ENCODE results near the gene EDDM3A. TPM values are rescaled to one million over a fixed set of nuclear protein-coding genes. Genes with fewer than 3 reads are reported as not detected.

Gene EDDM3A
- total RNA-seq (2014; rRNA removed; shearing (Covaris generic)) = not detected in 2 replicates
- not detected in 2 replicates for polyA plus RNA-seq (2016; fragmentation: Nextera tagmentation; extraction: Ambion mirVana)

- 43 to 46% methylated on average over 6 of the region's 6 CpGs for WGBS, 2 experiments (ENCODE audit: low coverage in 1 of 2, low lambda C conversion rate in 2 of 2, missing lambda C conversion rate in 2 of 2)
- no peaks in the 10 kb centered on the region for H3K36me3 ChIP-seq (ENCODE audit: low read depth)
- H3K9me3 ChIP-seq (ENCODE audit: low read depth) = no peaks in the 10 kb centered on the region
- no peaks in the 10 kb centered on the region for H3K4me1 ChIP-seq (ENCODE audit: insufficient read depth)
- H3K27ac ChIP-seq = no peak within 1 kb of the TSS
- no peak within 1 kb of the TSS for H3K4me3 ChIP-seq
- H3K9me2 ChIP-seq (ENCODE audit: insufficient read depth) = no peaks in the 10 kb centered on the region
- no peaks in the 10 kb centered on the region for H3K27me3 ChIP-seq (replicated peaks; ENCODE audit: insufficient read depth)
- H4K20me1 ChIP-seq (ENCODE audit: insufficient read depth) = no peaks in the 10 kb centered on the region
- no peak for TF ChIP-seq EZH2 (IDR thresholded peaks at IDR 0.05; ENCODE audit: insufficient read depth, poor library complexity, severe bottlenecking)
- TF ChIP-seq EZH2phosphoT487 (IDR thresholded peaks at IDR 0.05; ENCODE audit: insufficient read depth, low read depth) = no peak
- H3K9ac ChIP-seq = no peak within 1 kb of the TSS
- in situ Hi-C loops (cut with MboI) = no loop called here
- H3F3A ChIP-seq (ENCODE audit: insufficient read depth) = no peaks in the 10 kb centered on the region
- no peak within 1 kb of the TSS for H3K4me2 ChIP-seq (ENCODE audit: unreplicated experiment)
- no peaks in the 10 kb centered on the region for H3K79me2 ChIP-seq (ENCODE audit: insufficient read depth)
- H2AFZ ChIP-seq = no peak within 1 kb of the TSS
- DNase-seq = no peak
Observed at GRCh38 chr14:20745571-20746358, at the start of gene EDDM3A. EDDM3A (plus strand) TSS chr14:20745887; CDS start chr14:20747581, 1,694 bp downstream.

GRCh38 chr14:20696764-20697163, 48.9 kb upstream of the EDDM3A start:
- Histone ChIP-seq H3K9me2 (ENCODE audit: insufficient read depth) (no peaks in the 10 kb centered on the region), H3F3A (ENCODE audit: insufficient read depth) (0 out of 2 replicates have a peak, but pooled peaks cover under 1% of the 10 kb centered on the region), H3K4me2 (ENCODE audit: unreplicated experiment) (no peak overlapping the region), H4K20me1 (ENCODE audit: insufficient read depth) (no peaks in the 10 kb centered on the region), H3K36me3 (ENCODE audit: low read depth) (no peaks in the 10 kb centered on the region), H2AFZ (no peak overlapping the region), H3K27ac (no peak overlapping the region), H3K79me2 (ENCODE audit: insufficient read depth) (no peaks in the 10 kb centered on the region), H3K4me3 (no peak overlapping the region), H3K27me3 (replicated peaks; ENCODE audit: insufficient read depth) (no peaks in the 10 kb centered on the region), H3K9ac (no peak overlapping the region), H3K4me1 (ENCODE audit: insufficient read depth) (peaks cover 4% of the 10 kb centered on the region), H3K9me3 (ENCODE audit: low read depth) (no peaks in the 10 kb centered on the region)
- WGBS, 2 experiments (ENCODE audit: low coverage in 1 of 2, low lambda C conversion rate in 2 of 2, missing lambda C conversion rate in 2 of 2) = 84 to 87% methylated on average over 5 of the region's 5 CpGs
- TF ChIP-seq EZH2phosphoT487 (IDR thresholded peaks at IDR 0.05; ENCODE audit: insufficient read depth, low read depth) (no peak), EZH2 (IDR thresholded peaks at IDR 0.05; ENCODE audit: insufficient read depth, poor library complexity, severe bottlenecking) (no peak)
- no peak for DNase-seq
- in situ Hi-C loops (cut with MboI) = loop anchor here (10.0 kb wide), 2 partner anchors 278 to 372 kb away; no protein-coding TSS in a partner anchor

GRCh38 chr14:20697273-20698017, 48.2 kb upstream of the EDDM3A start:
- Histone ChIP-seq H3K79me2 (ENCODE audit: insufficient read depth) (no peaks in the 10 kb centered on the region), H3K9me3 (ENCODE audit: low read depth) (no peaks in the 10 kb centered on the region), H3K27me3 (replicated peaks; ENCODE audit: insufficient read depth) (no peaks in the 10 kb centered on the region), H3K4me3 (no peak overlapping the region), H3K4me2 (ENCODE audit: unreplicated experiment) (peak overlapping the region; percentile 49), H2AFZ (peak overlapping the region; percentile 44; the same call in 1 of the 2 replicates), H3F3A (ENCODE audit: insufficient read depth) (no peaks in the 10 kb centered on the region), H3K4me1 (ENCODE audit: insufficient read depth) (peaks cover 4% of the 10 kb centered on the region), H4K20me1 (ENCODE audit: insufficient read depth) (no peaks in the 10 kb centered on the region), H3K36me3 (ENCODE audit: low read depth) (no peaks in the 10 kb centered on the region), H3K9me2 (ENCODE audit: insufficient read depth) (no peaks in the 10 kb centered on the region), H3K27ac (no peak overlapping the region), H3K9ac (peak overlapping the region; percentile 13; the same call in 1 of the 2 replicates)
- DNase-seq = peak; percentile 86
- in situ Hi-C loops (cut with MboI) = loop anchor here (10.0 kb wide), 2 partner anchors 277 to 373 kb away; no protein-coding TSS in a partner anchor
- TF ChIP-seq EZH2phosphoT487 (IDR thresholded peaks at IDR 0.05; ENCODE audit: insufficient read depth, low read depth) = no peak
- TF ChIP-seq EZH2 (IDR thresholded peaks at IDR 0.05; ENCODE audit: insufficient read depth, poor library complexity, severe bottlenecking) = no peak
- WGBS, 2 experiments (ENCODE audit: low coverage in 1 of 2, low lambda C conversion rate in 2 of 2, missing lambda C conversion rate in 2 of 2) = 28 to 29% methylated on average over 6 of the region's 6 CpGs

GRCh38 chr14:20698018-20698329, 47.7 kb upstream of the EDDM3A start:
- DNase-seq = no peak
- Histone ChIP-seq H3F3A (ENCODE audit: insufficient read depth) (no peaks in the 10 kb centered on the region), H3K9me2 (ENCODE audit: insufficient read depth) (no peaks in the 10 kb centered on the region), H3K9ac (no peak overlapping the region), H3K79me2 (ENCODE audit: insufficient read depth) (no peaks in the 10 kb centered on the region), H2AFZ (no peak overlapping the region), H3K27me3 (replicated peaks; ENCODE audit: insufficient read depth) (no peaks in the 10 kb centered on the region), H3K4me1 (ENCODE audit: insufficient read depth) (peaks cover 4% of the 10 kb centered on the region), H3K9me3 (ENCODE audit: low read depth) (no peaks in the 10 kb centered on the region), H3K36me3 (ENCODE audit: low read depth) (no peaks in the 10 kb centered on the region), H3K27ac (no peak overlapping the region), H3K4me2 (ENCODE audit: unreplicated experiment) (no peak overlapping the region), H3K4me3 (no peak overlapping the region), H4K20me1 (ENCODE audit: insufficient read depth) (no peaks in the 10 kb centered on the region)
- no peak for TF ChIP-seq EZH2 (IDR thresholded peaks at IDR 0.05; ENCODE audit: insufficient read depth, poor library complexity, severe bottlenecking)
- no peak for TF ChIP-seq EZH2phosphoT487 (IDR thresholded peaks at IDR 0.05; ENCODE audit: insufficient read depth, low read depth)
- in situ Hi-C loops (cut with MboI) = loop anchor here (10.0 kb wide), 2 partner anchors 277 to 373 kb away; no protein-coding TSS in a partner anchor
